Measurements from ENCODE around the gene RRAD.
"Not testable (repeated sequence)": the region's sequence is repeated elsewhere in the genome, so short reads cannot be mapped to it uniquely, and the experiment has no call there.

RRAD gene, protein sequence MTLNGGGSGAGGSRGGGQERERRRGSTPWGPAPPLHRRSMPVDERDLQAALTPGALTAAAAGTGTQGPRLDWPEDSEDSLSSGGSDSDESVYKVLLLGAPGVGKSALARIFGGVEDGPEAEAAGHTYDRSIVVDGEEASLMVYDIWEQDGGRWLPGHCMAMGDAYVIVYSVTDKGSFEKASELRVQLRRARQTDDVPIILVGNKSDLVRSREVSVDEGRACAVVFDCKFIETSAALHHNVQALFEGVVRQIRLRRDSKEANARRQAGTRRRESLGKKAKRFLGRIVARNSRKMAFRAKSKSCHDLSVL

DNA sequence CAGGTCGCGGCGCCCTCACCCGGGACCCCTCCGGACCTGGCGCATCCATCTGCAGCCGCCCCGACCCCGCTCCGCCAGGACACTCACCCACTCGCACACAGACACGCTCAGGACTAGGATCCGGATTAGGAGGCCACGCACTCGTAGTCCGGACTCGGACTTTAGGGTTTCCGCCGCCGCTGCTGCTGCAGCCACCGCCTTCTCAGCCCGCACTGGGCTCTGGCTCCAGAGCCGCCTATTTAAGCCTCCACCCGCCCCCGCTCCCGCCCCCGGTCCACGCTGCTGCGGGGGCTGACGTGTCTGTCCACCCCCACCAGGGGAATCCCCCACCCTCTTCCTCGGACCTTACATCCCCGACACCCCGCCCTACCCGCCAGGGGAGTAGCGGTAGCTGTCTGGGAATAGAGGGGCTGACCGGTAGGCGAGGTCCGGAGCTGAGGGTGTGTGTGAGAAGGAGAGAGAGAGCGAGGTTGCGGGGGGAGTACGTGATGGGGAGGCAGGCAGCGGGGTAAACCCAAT lies at the start of gene RRAD:
Gene RRAD, minus strand, starts transcription at position 214 of the 519 bp plus-strand sequence. CDS start 356 bp downstream, outside the sequence.
- Mint-ChIP-seq H3K27me3 (peaks cover 58% of the 10 kb centered on the region), H3K27ac (peak within 1 kb of the TSS in 1 of 2 donors; percentile 12), H3K4me3 (peak within 1 kb of the TSS; percentile 78), H3K4me1 (peaks cover 38% of the 10 kb centered on the region), H3K9me3 (no peaks in the 10 kb centered on the region)
- ATAC-seq (no peak), DNase-seq (no peak)

DNA sequence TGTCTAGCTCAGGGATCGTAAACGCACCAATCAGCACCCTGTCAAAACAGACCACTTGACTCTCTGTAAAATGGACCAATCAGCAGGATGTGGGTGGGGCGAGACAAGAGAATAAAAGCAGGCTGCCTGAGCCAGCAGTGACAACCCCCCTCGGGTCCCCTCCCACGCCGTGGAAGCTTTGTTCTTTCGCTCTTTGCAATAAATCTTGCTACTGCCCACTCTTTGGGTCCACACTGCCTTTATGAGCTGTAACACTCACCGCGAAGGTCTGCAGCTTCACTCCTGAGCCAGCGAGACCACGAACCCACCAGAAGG lies 49.6 kb upstream of the RRAD start:
- ATAC-seq, H3K9me3 Mint-ChIP-seq: not testable (repeated sequence)
- peak overlapping the region; percentile 57 to 82 for H3K27ac Mint-ChIP-seq
- DNase-seq, result peak; percentile 46 to 51
- H3K4me3 Mint-ChIP-seq, result peak overlapping the region; percentile 73 to 79
- peaks cover 60% of the 10 kb centered on the region for H3K4me1 Mint-ChIP-seq
- peaks cover 20% of the 10 kb centered on the region for H3K27me3 Mint-ChIP-seq

DNA sequence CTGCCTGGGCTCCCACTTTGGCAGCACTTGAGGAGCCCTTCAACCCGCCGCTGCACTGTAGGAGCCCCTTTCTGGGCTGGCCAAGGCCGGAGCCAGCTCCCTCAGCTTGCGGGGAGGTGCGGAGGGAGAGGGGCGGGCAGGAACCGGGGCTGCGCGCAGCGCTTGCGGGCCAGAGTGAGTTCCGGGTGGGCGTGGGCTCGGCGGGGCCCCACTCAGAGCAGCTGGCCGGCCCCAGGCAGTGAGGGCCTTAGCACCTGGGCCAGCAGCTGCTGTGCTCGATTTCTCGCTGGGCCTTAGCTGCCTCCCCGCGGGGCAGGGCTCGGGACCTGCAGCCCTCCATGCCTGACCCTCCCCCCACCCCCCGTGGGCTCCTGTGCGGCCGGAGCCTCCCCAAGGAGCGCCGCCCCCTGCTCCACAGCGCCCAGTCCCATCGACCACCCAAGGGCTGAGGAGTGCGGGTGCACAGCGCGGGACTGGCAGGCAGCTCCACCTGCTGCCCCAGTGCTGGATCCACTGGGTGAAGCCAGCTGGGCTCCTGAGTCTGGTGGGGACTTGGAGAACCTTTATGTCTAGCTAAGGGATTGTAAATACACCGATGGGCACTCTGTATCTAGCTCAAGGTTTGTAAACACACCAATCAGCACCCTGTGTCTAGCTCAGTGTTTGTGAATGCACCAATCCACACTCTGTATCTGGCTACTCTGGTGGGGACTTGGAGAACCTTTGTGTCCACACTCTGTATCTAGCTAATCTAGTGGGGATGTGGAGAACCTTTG lies 49.0 kb upstream of the RRAD start:
- not testable (repeated sequence) for H3K9me3 Mint-ChIP-seq, ATAC-seq, DNase-seq, H3K27ac Mint-ChIP-seq
- H3K4me3 Mint-ChIP-seq, result peak overlapping the region; percentile 73 to 79
- H3K27me3 Mint-ChIP-seq, result peaks cover 20% of the 10 kb centered on the region
- peaks cover 56% of the 10 kb centered on the region for H3K4me1 Mint-ChIP-seq

DNA sequence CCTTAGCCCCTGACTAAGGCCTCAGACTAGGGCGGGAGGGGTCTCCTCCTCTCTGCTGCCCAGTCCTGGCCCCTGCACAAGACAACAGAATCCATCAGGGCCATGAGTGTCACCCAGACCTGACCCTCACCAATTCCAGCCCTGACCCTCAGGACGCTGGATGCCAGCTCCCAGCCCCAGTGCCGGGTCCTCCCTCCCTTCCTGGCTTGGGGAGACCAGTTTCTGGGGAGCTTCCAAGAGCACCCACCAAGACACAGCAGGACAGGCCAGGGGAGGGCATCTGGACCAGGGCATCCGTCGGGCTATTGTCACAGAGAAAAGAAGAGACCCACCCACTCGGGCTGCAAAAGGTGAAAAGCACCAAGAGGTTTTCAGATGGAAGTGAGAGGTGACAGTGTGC lies 48.4 kb upstream of the RRAD start:
- Mint-ChIP-seq H3K4me3 (no peak overlapping the region), H3K9me3 (no peaks in the 10 kb centered on the region), H3K27me3 (peaks cover 20% of the 10 kb centered on the region), H3K27ac (no peak overlapping the region), H3K4me1 (peaks cover 50% of the 10 kb centered on the region)
- DNase-seq, result no peak
- no peak for ATAC-seq

DNA sequence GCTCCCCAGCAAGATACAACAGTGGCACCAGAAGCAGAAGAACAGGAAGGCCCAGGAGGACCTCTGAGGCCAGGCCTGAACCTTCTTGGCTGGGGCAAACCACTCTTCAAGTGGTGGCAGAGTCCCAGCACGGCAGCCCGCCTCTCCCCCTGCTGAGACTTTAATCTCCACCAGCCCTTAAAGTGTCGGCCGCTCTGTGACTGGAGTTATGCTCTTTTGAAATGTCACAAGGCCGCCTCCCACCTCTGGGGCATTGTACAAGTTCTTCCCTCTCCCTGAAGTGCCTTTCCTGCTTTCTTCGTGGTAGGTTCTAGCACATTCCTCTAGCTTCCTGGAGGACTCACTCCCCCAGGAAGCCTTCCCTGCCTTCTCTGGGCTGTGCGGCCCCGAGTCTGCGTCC lies 47.6 kb upstream of the RRAD start:
- no peak for ATAC-seq
- no peak for DNase-seq
- Mint-ChIP-seq H3K27ac (no peak overlapping the region), H3K4me3 (no peak overlapping the region), H3K27me3 (peaks cover 20% of the 10 kb centered on the region), H3K4me1 (peaks cover 42% of the 10 kb centered on the region), H3K9me3 (no peaks in the 10 kb centered on the region)

DNA sequence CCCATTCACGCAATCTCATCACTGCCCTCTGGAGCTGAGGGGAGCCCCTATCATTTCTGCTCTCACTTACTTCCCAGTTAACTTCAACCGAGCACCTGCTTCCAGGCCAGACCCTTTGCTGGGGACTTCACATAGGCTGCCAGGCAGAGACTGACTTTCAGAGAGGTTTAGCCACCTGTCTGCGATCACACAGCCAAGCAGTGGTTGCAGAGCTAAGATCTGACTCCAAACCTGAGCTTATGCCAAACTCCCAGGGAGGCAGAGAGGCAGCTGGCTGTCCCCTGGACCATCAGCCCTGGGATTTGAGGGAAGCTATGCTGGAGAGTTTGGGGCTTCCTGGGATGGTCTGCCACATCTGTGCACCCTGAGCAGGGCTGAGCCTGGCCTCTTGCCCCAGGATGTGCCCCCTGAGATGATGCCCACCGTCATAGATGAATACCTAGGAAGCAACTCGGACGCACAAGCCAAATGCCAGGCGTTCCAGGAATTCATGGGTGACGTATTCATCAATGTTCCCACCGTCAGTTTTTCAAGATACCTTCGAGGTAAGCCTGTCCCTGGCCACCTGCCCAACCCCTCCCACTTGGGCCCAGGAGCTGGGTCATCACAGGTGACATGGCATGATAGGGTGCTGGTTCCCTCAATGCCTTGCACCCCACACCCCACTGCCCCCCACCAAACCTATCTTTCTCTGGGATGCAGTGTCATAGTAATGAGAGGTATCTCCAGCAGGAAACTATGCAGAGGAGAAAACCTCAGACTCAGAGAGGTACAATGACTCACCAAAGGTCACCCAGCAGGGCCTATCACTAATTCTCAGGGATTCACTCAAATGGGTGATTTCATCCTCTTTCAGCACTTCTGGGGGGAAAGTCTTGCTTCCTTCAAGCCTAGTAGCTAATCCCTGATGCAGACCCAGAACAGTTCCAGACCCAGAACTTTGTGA lies 45.7 kb upstream of the RRAD start:
- peak; percentile 58 for ATAC-seq
- no peak overlapping the region for H3K27ac Mint-ChIP-seq
- no peaks in the 10 kb centered on the region for H3K9me3 Mint-ChIP-seq
- peaks cover 25% of the 10 kb centered on the region for H3K4me1 Mint-ChIP-seq
- no peak overlapping the region for H3K4me3 Mint-ChIP-seq
- DNase-seq, result no peak
- H3K27me3 Mint-ChIP-seq, result peaks cover 11% of the 10 kb centered on the region

DNA sequence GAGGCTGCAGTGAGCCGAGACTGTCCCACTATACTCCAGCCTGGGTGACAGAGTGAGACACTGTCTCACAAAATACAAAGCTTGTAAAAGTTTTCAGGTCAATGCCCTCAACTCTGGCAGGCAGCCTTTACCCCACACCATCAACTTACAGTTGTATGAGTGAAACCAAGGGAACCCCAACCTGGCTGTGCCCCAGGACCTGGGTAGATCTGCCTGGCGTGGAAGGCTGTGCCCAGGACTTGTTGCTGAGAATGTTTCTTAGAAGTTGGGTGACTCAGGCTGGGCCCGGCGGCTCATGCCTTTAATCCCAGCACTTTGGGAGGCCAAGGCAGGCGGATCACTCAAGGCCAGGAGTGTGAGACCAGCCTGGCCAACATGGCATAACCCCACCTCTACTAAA lies 43.5 kb upstream of the RRAD start:
- no peaks in the 10 kb centered on the region for H3K9me3 Mint-ChIP-seq
- H3K4me1 Mint-ChIP-seq, result peaks cover 8% of the 10 kb centered on the region
- H3K4me3 Mint-ChIP-seq, result no peak overlapping the region
- ATAC-seq, result no peak
- H3K27ac Mint-ChIP-seq, result no peak overlapping the region
- DNase-seq, result no peak
- H3K27me3 Mint-ChIP-seq, result peaks cover 8% of the 10 kb centered on the region

DNA sequence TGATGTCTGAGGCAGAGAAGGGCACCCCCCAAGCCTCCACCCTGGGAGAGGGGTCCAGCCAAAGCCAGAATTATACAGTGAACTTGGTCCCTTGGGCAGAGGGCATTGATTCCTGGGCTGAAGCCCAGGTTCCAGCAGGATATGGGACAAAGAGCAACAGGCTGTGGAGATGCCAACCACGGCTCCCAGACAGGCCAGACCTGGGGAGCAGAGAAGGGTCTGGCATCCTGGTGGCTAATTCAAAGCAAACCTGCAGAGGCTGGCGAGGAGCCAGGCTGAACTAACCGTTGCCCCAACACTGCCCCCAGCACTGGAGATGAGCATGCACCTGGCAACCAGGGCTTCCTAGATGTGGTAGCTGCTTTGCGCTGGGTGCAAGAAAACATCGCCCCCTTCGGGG lies 38.7 kb upstream of the RRAD start:
- Mint-ChIP-seq H3K9me3 (no peaks in the 10 kb centered on the region), H3K4me3 (no peak overlapping the region), H3K27me3 (peaks cover 8% of the 10 kb centered on the region), H3K27ac (no peak overlapping the region), H3K4me1 (peaks cover 18% of the 10 kb centered on the region)
- ATAC-seq (no peak), DNase-seq (no peak)

DNA sequence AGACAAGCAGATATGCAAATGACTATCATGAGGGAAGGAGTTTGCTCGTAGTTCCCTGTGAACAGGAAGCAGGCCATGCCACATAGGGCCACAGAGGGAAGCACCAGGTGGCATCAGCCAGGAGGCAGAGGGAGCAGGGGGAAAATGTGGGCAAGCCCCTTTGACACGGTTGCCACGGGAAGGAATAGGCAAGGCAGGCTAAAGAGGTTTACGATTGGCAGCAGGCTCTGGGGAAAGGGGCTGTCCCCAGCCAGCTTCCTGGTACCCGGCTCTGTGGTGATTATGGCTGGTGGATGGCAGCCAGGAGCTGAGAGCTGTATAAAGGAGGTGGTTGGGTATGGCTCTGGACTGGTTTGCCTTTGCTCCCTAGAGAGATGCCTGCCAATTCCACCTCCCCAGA lies 36.6 kb upstream of the RRAD start:
- Mint-ChIP-seq H3K9me3 (no peaks in the 10 kb centered on the region), H3K4me3 (peak overlapping the region; percentile 30 to 68), H3K27me3 (peaks cover 8% of the 10 kb centered on the region), H3K4me1 (peaks cover 34% of the 10 kb centered on the region), H3K27ac (peak overlapping the region in 1 of 2 donors; percentile 54)
- DNase-seq (no peak), ATAC-seq (peak; percentile 44)

DNA sequence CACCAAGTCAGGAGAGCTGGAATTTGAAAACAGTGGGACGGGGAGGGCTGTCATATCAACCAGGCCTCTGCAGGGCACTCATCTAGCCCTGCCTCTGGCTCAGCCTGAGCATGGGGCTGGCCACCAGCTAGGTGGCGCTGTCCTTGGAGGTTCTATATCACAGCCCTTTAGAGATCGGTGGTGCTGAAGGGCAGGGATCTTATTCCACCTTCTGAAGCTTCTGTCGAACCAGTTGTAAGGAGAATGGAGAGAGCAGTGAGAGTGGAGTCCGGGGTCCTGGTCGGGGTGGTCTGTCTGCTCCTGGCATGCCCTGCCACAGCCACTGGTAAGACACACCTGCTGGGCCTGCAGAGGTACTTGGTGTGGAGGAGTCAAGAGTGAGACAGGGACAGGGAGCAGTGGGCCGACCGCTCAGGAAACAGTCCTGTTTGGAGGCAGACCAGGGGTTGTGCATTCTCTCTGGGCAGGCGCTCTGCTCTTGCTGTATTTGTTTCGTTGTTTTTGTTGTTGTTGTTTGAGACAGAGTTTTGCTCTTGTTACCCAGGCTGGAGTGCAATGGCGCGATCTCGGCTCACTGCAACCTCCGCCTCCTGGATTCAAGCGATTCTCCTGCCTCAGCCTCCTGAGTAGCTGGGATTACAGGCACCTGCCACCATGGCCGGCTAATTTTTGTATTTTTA lies 35.9 kb upstream of the RRAD start, which contains the start of gene CES3:
Gene CES3, plus strand, starts transcription at position 202 of the 680 bp plus-strand sequence. Its CDS starts 42 bp downstream, at position 244.
- peak; percentile 70 to 74 for DNase-seq
- Mint-ChIP-seq H3K27me3 (peaks cover 8% of the 10 kb centered on the region), H3K27ac (peak within 1 kb of the TSS; percentile 54 to 55)

DNA sequence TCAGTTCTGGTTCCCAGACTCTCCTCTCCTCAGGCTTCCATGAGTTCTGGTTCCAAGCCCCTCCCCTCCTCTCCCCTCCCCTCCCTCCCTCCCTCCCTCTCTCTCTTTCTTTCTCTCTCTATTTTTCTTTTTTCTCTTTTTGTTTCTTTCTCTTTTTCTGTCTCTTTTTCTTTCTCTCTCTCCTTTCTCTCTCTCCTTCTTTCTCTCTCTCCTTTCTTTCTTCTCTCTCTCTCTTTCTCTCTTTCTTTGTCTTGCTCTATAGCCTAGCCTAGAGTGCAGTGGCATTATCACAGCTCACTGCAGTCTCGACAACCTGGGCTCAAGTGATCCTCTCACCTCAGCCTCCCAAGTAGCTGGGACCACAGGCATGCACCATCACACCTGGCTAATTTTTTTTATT lies 34.9 kb upstream of the RRAD start:
- Mint-ChIP-seq H3K27ac (peak overlapping the region in 1 of 2 donors; percentile 37), H3K9me3 (no peaks in the 10 kb centered on the region), H3K4me1 (peaks cover 34% of the 10 kb centered on the region), H3K4me3 (no peak overlapping the region), H3K27me3 (peaks cover 7% of the 10 kb centered on the region)
- DNase-seq (no peak), ATAC-seq (no peak)

More for the DNA sequence above, 35.9 kb upstream of the RRAD start, which contains the start of gene CES3:
- Mint-ChIP-seq H3K4me3 (peak within 1 kb of the TSS; percentile 68 to 77), H3K4me1 (peaks cover 34% of the 10 kb centered on the region), H3K9me3 (no peaks in the 10 kb centered on the region)
- peak; percentile 98 for ATAC-seq

DNA sequence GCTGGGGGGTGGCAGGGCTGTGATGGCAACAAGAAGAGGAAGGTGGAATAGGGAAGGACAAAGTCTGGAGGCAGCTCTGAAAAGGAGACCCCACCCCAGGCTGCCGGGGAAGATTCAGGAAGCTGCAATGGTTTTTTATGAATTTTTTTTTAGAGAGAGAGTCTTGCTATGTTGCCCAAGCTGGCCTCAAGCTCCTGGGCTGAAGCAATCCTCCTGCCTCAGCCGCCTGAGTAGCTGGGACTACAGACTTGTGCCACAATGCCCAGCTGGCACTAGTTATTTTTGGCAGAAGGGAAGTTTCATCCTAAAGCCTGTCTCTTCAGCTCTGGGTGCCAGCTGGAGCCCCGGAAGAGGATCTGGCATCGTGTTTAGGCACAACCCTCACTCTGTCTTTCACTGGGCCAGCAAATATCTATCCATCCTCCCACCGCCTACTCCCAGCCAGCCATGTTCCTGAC lies 34.4 kb upstream of the RRAD start:
- no peak for DNase-seq
- no peak for ATAC-seq
- Mint-ChIP-seq H3K4me1 (peaks cover 34% of the 10 kb centered on the region), H3K27ac (peak overlapping the region in 1 of 2 donors; percentile 37), H3K9me3 (no peaks in the 10 kb centered on the region), H3K4me3 (no peak overlapping the region), H3K27me3 (peaks cover 2% of the 10 kb centered on the region)

DNA sequence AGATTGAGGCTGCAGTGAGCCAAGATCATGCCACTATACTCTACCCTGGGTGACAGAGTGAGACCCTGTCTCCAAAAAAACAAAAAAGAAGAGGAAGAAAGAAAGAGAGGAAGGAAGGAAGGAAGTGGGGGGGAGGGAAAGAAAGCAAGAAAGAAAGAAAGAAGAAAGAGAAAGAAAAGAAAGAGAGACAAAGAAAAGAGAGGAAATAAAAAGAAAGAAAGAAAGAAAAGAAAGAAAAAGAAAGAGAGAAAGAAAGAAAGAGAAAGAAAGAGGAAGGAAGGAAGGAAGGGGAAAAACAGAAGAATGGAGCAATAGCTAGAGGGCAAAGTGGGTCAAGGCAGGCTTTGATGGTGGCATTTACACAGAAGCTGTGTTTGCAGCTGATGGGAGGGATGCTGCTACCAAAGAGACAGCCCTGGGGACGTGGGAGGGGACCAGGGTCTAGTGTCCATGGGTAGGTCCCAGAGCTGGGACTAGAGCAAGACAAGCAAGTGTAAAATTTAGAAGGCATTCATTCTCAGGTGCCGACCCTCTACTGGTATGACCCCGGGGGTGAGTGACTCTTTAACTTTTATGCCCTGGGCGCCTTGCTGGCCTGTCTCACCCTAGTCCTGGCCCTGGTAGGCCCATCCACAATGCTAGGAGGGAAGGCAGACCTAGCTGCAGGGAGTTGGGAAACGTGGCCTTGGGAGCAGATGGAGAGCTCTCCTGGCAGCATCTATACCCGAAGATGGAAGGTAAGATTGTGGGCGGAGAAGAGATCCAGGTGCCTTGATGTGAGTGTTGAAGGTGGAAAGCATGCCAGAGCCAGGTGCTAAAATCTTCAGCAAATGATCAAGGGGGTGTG lies 33.7 kb upstream of the RRAD start:
- Mint-ChIP-seq H3K27me3 (peaks cover 3% of the 10 kb centered on the region), H3K9me3 (no peaks in the 10 kb centered on the region), H3K27ac (no peak overlapping the region), H3K4me1 (peaks cover 34% of the 10 kb centered on the region), H3K4me3 (no peak overlapping the region)
- ATAC-seq, result no peak
- DNase-seq, result no peak

DNA sequence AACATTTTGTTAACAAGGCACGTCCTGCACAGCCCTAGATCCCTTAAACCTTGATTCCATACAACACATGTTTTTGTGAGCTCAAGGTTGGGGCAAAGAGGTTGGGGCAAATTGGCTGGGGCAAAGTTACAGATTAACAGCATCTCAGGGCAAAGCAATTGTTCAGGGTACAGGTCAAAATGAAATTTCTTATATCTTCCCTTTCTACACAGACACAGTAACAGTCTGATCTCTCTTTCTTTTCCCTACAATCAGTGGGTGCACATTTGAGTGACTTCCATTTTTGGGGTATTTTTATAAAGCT lies 30.8 kb upstream of the RRAD start:
- not testable (repeated sequence) for H3K4me3 Mint-ChIP-seq, H3K9me3 Mint-ChIP-seq, DNase-seq, ATAC-seq, H3K27ac Mint-ChIP-seq
- Mint-ChIP-seq H3K27me3 (peaks cover 30% of the 10 kb centered on the region), H3K4me1 (peaks cover 37% of the 10 kb centered on the region)
